Measurements from ENCODE around the gene PRKG1. TPM values are rescaled to one million over a fixed set of nuclear protein-coding genes. Genes with fewer than 3 reads are reported as not detected.
"Not testable (repeated sequence)": the region's sequence is repeated elsewhere in the genome, so short reads cannot be mapped to it uniquely, and the experiment has no call there.

The PRKG1 gene
- total RNA-seq, 1 donor from 2014 or later: 28.2 TPM

GRCh38 chr10:52128056-52128683 is 1053.9 kb downstream of the PRKG1 start:
- DNase-seq (no peak), ATAC-seq (ENCODE audit: poor library complexity) (peak; percentile 48)
- intact Hi-C loops (cut with DNase I): no loop called here

- intact Hi-C loops (cut with DNase I): no loop called here
- no peak for DNase-seq
- no peak for ATAC-seq (ENCODE audit: poor library complexity)
Measured at GRCh38 chr10:52129410-52130178, 1055.3 kb downstream of the PRKG1 start.

- DNase-seq (no peak), ATAC-seq (ENCODE audit: poor library complexity) (no peak)
- intact Hi-C loops (cut with DNase I): no loop called here
Measured at GRCh38 chr10:52135101-52135500, 1060.8 kb downstream of the PRKG1 start.

- ATAC-seq (ENCODE audit: poor library complexity) (no peak), DNase-seq (no peak)
- intact Hi-C loops (cut with DNase I): no loop called here
Measured at GRCh38 chr10:52136921-52137320, 1062.6 kb downstream of the PRKG1 start.

- intact Hi-C loops (cut with DNase I): no loop called here
- ATAC-seq (ENCODE audit: poor library complexity): no peak
- DNase-seq: no peak
Measured at GRCh38 chr10:52143338-52143737, 1069.1 kb downstream of the PRKG1 start.

- ATAC-seq (ENCODE audit: poor library complexity) (no peak), DNase-seq (no peak)
- intact Hi-C loops (cut with DNase I): no loop called here
Measured at GRCh38 chr10:52145636-52146035, 1071.3 kb downstream of the PRKG1 start.

GRCh38 chr10:52146766-52147165 is 1072.5 kb downstream of the PRKG1 start:
- ATAC-seq (ENCODE audit: poor library complexity) (no peak), DNase-seq (no peak)
- intact Hi-C loops (cut with DNase I): no loop called here

GRCh38 chr10:52170776-52171175 is 1096.5 kb downstream of the PRKG1 start:
- ATAC-seq (ENCODE audit: poor library complexity): no peak
- intact Hi-C loops (cut with DNase I): no loop called here
- no peak for DNase-seq

- ATAC-seq (ENCODE audit: poor library complexity): peak; percentile 59
- DNase-seq: no peak
- intact Hi-C loops (cut with DNase I): no loop called here
Measured at GRCh38 chr10:52172581-52172980, 1098.3 kb downstream of the PRKG1 start.

- DNase-seq: no peak
- intact Hi-C loops (cut with DNase I): no loop called here
- no peak for ATAC-seq (ENCODE audit: poor library complexity)
Measured at GRCh38 chr10:52185256-52185655, 1111.0 kb downstream of the PRKG1 start.

GRCh38 chr10:52187521-52188258 is 1113.4 kb downstream of the PRKG1 start:
- DNase-seq (no peak), ATAC-seq (ENCODE audit: poor library complexity) (no peak)
- intact Hi-C loops (cut with DNase I): no loop called here

GRCh38 chr10:52191049-52191448 is 1116.8 kb downstream of the PRKG1 start:
- intact Hi-C loops (cut with DNase I): no loop called here
- no peak for DNase-seq
- ATAC-seq (ENCODE audit: poor library complexity): no peak

GRCh38 chr10:52194191-52194590 is 1119.9 kb downstream of the PRKG1 start:
- intact Hi-C loops (cut with DNase I): no loop called here
- no peak for ATAC-seq (ENCODE audit: poor library complexity)
- no peak for DNase-seq

- ATAC-seq (ENCODE audit: poor library complexity) (no peak), DNase-seq (no peak)
- intact Hi-C loops (cut with DNase I): no loop called here
Measured at GRCh38 chr10:52194716-52195115, 1120.4 kb downstream of the PRKG1 start.

- intact Hi-C loops (cut with DNase I): no loop called here
- DNase-seq: no peak
- ATAC-seq (ENCODE audit: poor library complexity): no peak
Measured at GRCh38 chr10:52197098-52197497, 1122.8 kb downstream of the PRKG1 start.

- no peak for ATAC-seq (ENCODE audit: poor library complexity)
- DNase-seq: no peak
- intact Hi-C loops (cut with DNase I): no loop called here
Measured at GRCh38 chr10:52198540-52198939, 1124.3 kb downstream of the PRKG1 start.

- intact Hi-C loops (cut with DNase I); ATAC-seq (ENCODE audit: poor library complexity); DNase-seq: not testable (repeated sequence)
Measured at GRCh38 chr10:52204906-52205305, 1130.6 kb downstream of the PRKG1 start.

- ATAC-seq (ENCODE audit: poor library complexity): no peak
- no peak for DNase-seq
- intact Hi-C loops (cut with DNase I): no loop called here
Measured at GRCh38 chr10:52208365-52208764, 1134.1 kb downstream of the PRKG1 start.

GRCh38 chr10:52210161-52210560 is 1135.9 kb downstream of the PRKG1 start:
- ATAC-seq (ENCODE audit: poor library complexity) (no peak), DNase-seq (no peak)
- intact Hi-C loops (cut with DNase I): no loop called here

- DNase-seq: no peak
- intact Hi-C loops (cut with DNase I): no loop called here
- ATAC-seq (ENCODE audit: poor library complexity): peak; percentile 55
Measured at GRCh38 chr10:52212062-52212461, 1137.8 kb downstream of the PRKG1 start.

Data from Right ventricle myocardium superior (tissue), 1 donor.